DND-41 (cell line): ENCODE data around the gene SEMA5A.

Experiments
- EZH2 ChIP-seq: IDR thresholded peaks from 3 replicates; pipeline ENCODE4 v1.6.1; 2012; ENCODE audit warnings: borderline replicate concordance, low read depth, mild to moderate bottlenecking, moderate library complexity, low read length, inconsistent platforms; ENCODE audit not compliant: severe bottlenecking
- TF ChIP-seq, protein P1 (sequence below): IDR thresholded peaks from 2 replicates; pipeline ENCODE4 v1.5.1; 2012; ENCODE audit warnings: borderline replicate concordance, low read length, moderate library complexity, mild to moderate bottlenecking; ENCODE audit not compliant: poor library complexity, severe bottlenecking; ENCODE audit errors: extremely low read depth

DNA sequence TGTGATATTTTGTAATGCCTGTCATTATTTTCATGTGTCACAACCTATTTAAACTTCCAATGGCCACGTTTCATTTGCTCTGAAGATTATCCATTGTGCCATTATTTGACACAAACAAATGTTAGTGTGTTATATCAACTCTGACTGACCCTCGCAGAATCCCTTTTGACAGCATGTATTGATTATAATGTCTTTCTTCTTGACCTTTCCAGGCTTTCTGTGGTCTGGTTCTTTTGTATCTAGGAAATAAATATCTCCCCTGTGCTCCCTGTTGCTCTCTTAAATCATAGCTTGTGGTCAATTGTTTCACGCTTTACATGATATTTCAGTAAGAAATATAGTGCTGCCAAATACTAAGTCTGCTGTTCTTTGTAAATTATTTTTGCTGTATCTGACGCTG is 442.6 kb downstream of the SEMA5A start:
- TF ChIP-seq, protein P1, sequence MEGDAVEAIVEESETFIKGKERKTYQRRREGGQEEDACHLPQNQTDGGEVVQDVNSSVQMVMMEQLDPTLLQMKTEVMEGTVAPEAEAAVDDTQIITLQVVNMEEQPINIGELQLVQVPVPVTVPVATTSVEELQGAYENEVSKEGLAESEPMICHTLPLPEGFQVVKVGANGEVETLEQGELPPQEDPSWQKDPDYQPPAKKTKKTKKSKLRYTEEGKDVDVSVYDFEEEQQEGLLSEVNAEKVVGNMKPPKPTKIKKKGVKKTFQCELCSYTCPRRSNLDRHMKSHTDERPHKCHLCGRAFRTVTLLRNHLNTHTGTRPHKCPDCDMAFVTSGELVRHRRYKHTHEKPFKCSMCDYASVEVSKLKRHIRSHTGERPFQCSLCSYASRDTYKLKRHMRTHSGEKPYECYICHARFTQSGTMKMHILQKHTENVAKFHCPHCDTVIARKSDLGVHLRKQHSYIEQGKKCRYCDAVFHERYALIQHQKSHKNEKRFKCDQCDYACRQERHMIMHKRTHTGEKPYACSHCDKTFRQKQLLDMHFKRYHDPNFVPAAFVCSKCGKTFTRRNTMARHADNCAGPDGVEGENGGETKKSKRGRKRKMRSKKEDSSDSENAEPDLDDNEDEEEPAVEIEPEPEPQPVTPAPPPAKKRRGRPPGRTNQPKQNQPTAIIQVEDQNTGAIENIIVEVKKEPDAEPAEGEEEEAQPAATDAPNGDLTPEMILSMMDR, result no peak
- no peak for TF ChIP-seq EZH2
